Duodenal mucosa (tissue), 2 donors: ENCODE measurements around the gene MRTFB.
A peak's percentile ranks its signal among the peaks of the same experiment; 100 is the strongest.

ENCODE experiments used
- H3K27ac ChIP-seq: one replicate; pipeline ENCODE4 v1.7.0; 2013; ENCODE audit warnings: low read depth, low read length
- H3K27me3 ChIP-seq, 2 donors: one replicate each; pipeline ENCODE4 v1.7.0; 2013; ENCODE audit warnings: low read length in 2 of 2, control low read depth in 1 of 2; ENCODE audit not compliant: insufficient read depth in 2 of 2, control insufficient read depth in 1 of 2
- H3K36me3 ChIP-seq, 2 donors: one replicate each; pipeline ENCODE4 v1.7.0; 2013; ENCODE audit warnings: low read length in 2 of 2, control low read depth in 1 of 2; ENCODE audit not compliant: insufficient read depth in 2 of 2, control insufficient read depth in 1 of 2
- H3K4me1 ChIP-seq, 2 donors: one replicate each; pipeline ENCODE4 v1.7.0; 2013; ENCODE audit warnings: low read length in 2 of 2, control low read depth in 1 of 2; ENCODE audit not compliant: insufficient read depth in 2 of 2, control insufficient read depth in 1 of 2
- H3K4me3 ChIP-seq, 2 donors: one replicate each; pipeline ENCODE4 v1.7.0; 2013; ENCODE audit warnings: low read length in 2 of 2, low read depth in 1 of 2
- H3K9ac ChIP-seq, 2 donors: one replicate each; pipeline ENCODE4 v1.7.0; 2013; ENCODE audit warnings: low read length in 2 of 2, low read depth in 1 of 2
- H3K9me3 ChIP-seq, 2 donors: one replicate each; pipeline ENCODE4 v1.7.0; 2013; ENCODE audit warnings: low read length in 2 of 2, control low read depth in 1 of 2; ENCODE audit not compliant: control insufficient read depth in 1 of 2

Gene MRTFB

GRCh38 chr16:14303639-14304394 lies 232.7 kb downstream of the MRTFB start:
- Histone ChIP-seq H3K36me3 (no peaks in the 10 kb centered on the region), H3K9ac (no peak overlapping the region), H3K27me3 (peaks cover 0 to 4% of the 10 kb centered on the region in 2 donors), H3K4me3 (peak overlapping the region; percentile 65 to 66), H3K9me3 (no peaks in the 10 kb centered on the region), H3K4me1 (peaks cover 4 to 7% of the 10 kb centered on the region in 2 donors), H3K27ac (no peak overlapping the region)

DNA sequence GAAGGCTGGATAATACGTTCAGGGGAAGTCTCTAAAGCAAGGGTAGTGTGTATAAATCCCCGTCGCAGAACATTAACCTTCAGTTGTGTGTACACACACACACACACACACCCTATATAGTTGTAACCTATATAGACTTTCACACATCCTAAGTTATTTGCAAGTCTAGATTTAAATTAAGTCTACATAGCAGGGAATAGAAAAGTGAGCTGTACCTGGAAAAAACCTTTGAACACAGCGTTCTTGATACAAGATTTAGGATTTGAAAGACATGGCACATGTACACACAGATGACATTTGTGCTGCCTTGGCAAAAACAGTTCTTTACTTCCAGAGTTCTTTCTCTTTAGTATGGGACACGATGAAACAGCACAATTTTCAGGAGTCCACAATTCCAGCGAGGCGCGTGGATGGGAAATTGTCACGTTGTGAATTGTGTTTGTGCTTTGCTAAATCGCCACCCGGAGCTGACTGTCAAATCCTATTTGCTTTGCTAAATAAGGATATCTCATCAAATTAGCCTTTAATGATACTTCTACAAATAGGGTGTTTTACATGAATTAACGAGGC lies 233.9 kb downstream of the MRTFB start:
- Histone ChIP-seq H3K4me1 (peaks cover 4 to 10% of the 10 kb centered on the region in 2 donors), H3K36me3 (no peaks in the 10 kb centered on the region), H3K27me3 (peaks cover 0 to 4% of the 10 kb centered on the region in 2 donors), H3K4me3 (no peak overlapping the region), H3K9ac (no peak overlapping the region), H3K27ac (no peak overlapping the region), H3K9me3 (no peaks in the 10 kb centered on the region)

- Histone ChIP-seq H3K27me3 (peaks cover 0 to 4% of the 10 kb centered on the region in 2 donors), H3K9me3 (no peaks in the 10 kb centered on the region), H3K4me3 (no peak overlapping the region), H3K9ac (no peak overlapping the region), H3K27ac (no peak overlapping the region), H3K36me3 (no peaks in the 10 kb centered on the region), H3K4me1 (peaks cover 5 to 7% of the 10 kb centered on the region in 2 donors)
Measured at GRCh38 chr16:14306485-14307058, 235.5 kb downstream of the MRTFB start.

GRCh38 chr16:14307059-14307526 lies 236.0 kb downstream of the MRTFB start:
- H3K36me3 ChIP-seq, result no peaks in the 10 kb centered on the region
- H3K27me3 ChIP-seq, result peaks cover 0 to 4% of the 10 kb centered on the region in 2 donors
- no peak overlapping the region for H3K9ac ChIP-seq
- no peak overlapping the region for H3K4me3 ChIP-seq
- no peak overlapping the region for H3K27ac ChIP-seq
- peaks cover 5 to 7% of the 10 kb centered on the region in 2 donors for H3K4me1 ChIP-seq
- no peaks in the 10 kb centered on the region for H3K9me3 ChIP-seq

- peaks cover 0 to 4% of the 10 kb centered on the region in 2 donors for H3K27me3 ChIP-seq
- H3K4me1 ChIP-seq, result peaks cover 5 to 7% of the 10 kb centered on the region in 2 donors
- no peak overlapping the region for H3K9ac ChIP-seq
- no peak overlapping the region for H3K4me3 ChIP-seq
- no peaks in the 10 kb centered on the region for H3K9me3 ChIP-seq
- H3K27ac ChIP-seq, result no peak overlapping the region
- H3K36me3 ChIP-seq, result no peaks in the 10 kb centered on the region
Measured at GRCh38 chr16:14307527-14308367, 236.6 kb downstream of the MRTFB start.

- Histone ChIP-seq H3K27me3 (peaks cover 0 to 4% of the 10 kb centered on the region in 2 donors), H3K27ac (no peak overlapping the region), H3K9ac (no peak overlapping the region), H3K9me3 (no peaks in the 10 kb centered on the region), H3K4me3 (no peak overlapping the region), H3K4me1 (peaks cover 5 to 7% of the 10 kb centered on the region in 2 donors), H3K36me3 (no peaks in the 10 kb centered on the region)
Measured at GRCh38 chr16:14308368-14308723, 237.2 kb downstream of the MRTFB start.

- H3K27ac ChIP-seq, result no peak overlapping the region
- peak overlapping the region; percentile 3 to 43 for H3K4me3 ChIP-seq
- no peak overlapping the region for H3K9ac ChIP-seq
- H3K4me1 ChIP-seq, result peaks cover 5 to 7% of the 10 kb centered on the region in 2 donors
- peaks cover 0 to under 1% of the 10 kb centered on the region in 2 donors for H3K27me3 ChIP-seq
- no peaks in the 10 kb centered on the region for H3K36me3 ChIP-seq
- H3K9me3 ChIP-seq, result no peaks in the 10 kb centered on the region
Measured at GRCh38 chr16:14309001-14309886, 238.1 kb downstream of the MRTFB start.

- no peaks in the 10 kb centered on the region for H3K9me3 ChIP-seq
- peaks cover 5 to 7% of the 10 kb centered on the region in 2 donors for H3K4me1 ChIP-seq
- H3K27ac ChIP-seq, result no peak overlapping the region
- no peak overlapping the region for H3K4me3 ChIP-seq
- no peaks in the 10 kb centered on the region for H3K36me3 ChIP-seq
- H3K9ac ChIP-seq, result no peak overlapping the region
- H3K27me3 ChIP-seq, result no peaks in the 10 kb centered on the region
Measured at GRCh38 chr16:14309906-14310305, 238.8 kb downstream of the MRTFB start.

- Histone ChIP-seq H3K4me3 (peak overlapping the region in 1 of 2 donors; percentile 17), H3K36me3 (no peaks in the 10 kb centered on the region), H3K4me1 (peaks cover 5 to 7% of the 10 kb centered on the region in 2 donors), H3K9me3 (no peaks in the 10 kb centered on the region), H3K27me3 (no peaks in the 10 kb centered on the region), H3K9ac (no peak overlapping the region), H3K27ac (no peak overlapping the region)
Measured at GRCh38 chr16:14310519-14310991, 239.4 kb downstream of the MRTFB start.
